Measurements from ENCODE around the gene AFAP1. TPM values are rescaled to one million over a fixed set of nuclear protein-coding genes. Genes with fewer than 3 reads are reported as not detected.

Gene AFAP1
- total RNA-seq, 4 donors from 2014 or later = 14.8 to 28.3 (median 19.4) TPM

GRCh38 chr4:7741946-7742806 is 197.5 kb downstream of the AFAP1 start:
- no peak for TF ChIP-seq CTCF (IDR thresholded peaks at IDR 0.05; ENCODE audit: low read depth)

GRCh38 chr4:7740866-7741525 is 198.7 kb downstream of the AFAP1 start:
- no peak for TF ChIP-seq CTCF (IDR thresholded peaks at IDR 0.05; ENCODE audit: low read depth)

- TF ChIP-seq CTCF (IDR thresholded peaks at IDR 0.05; ENCODE audit: low read depth) = no peak
These were observed 199.5 kb downstream of the AFAP1 start for GRCh38 chr4:7739918-7740865.

GRCh38 chr4:7739077-7739917 is 200.4 kb downstream of the AFAP1 start:
- no peak for TF ChIP-seq CTCF (IDR thresholded peaks at IDR 0.05; ENCODE audit: low read depth)

GRCh38 chr4:7738458-7739076 is 201.1 kb downstream of the AFAP1 start:
- no peak for TF ChIP-seq CTCF (IDR thresholded peaks at IDR 0.05; ENCODE audit: low read depth)

- TF ChIP-seq CTCF (IDR thresholded peaks at IDR 0.05; ENCODE audit: low read depth) = no peak
These were observed 201.8 kb downstream of the AFAP1 start for GRCh38 chr4:7737752-7738457.
